Activated CD8-positive, alpha-beta memory T cell treated with anti-CD3 and anti-CD28 coated beads, Interleukin-2, amount 50 U/mL, for 1 hour (primary cell): ENCODE measurements around the gene DUSP22.
"Not testable (repeated sequence)": the region's sequence is repeated elsewhere in the genome, so short reads cannot be mapped to it uniquely, and the experiment has no call there.

Experiments
- DNase-seq: peaks from one replicate; pipeline ENCODE4 v3.0.0-alpha.2; 2020; ENCODE audit errors: extremely low read depth

Gene DUSP22

GRCh38 chr6:280775-281468, 11.4 kb upstream of the DUSP22 start:
- no peak for DNase-seq

GRCh38 chr6:281469-282103, 10.7 kb upstream of the DUSP22 start:
- no peak for DNase-seq

GRCh38 chr6:282177-282866, 10.0 kb upstream of the DUSP22 start:
- no peak for DNase-seq

GRCh38 chr6:282867-283416, 9.3 kb upstream of the DUSP22 start:
- DNase-seq: no peak

- DNase-seq: no peak
Observed at GRCh38 chr6:284486-284885, 7.8 kb upstream of the DUSP22 start.

- no peak for DNase-seq
Observed at GRCh38 chr6:285030-285771, 7.1 kb upstream of the DUSP22 start.

GRCh38 chr6:285902-286301, 6.4 kb upstream of the DUSP22 start:
- DNase-seq: not testable (repeated sequence)

GRCh38 chr6:286681-287488, 5.4 kb upstream of the DUSP22 start:
- no peak for DNase-seq

GRCh38 chr6:287489-287860, 4.8 kb upstream of the DUSP22 start:
- DNase-seq: no peak

- DNase-seq: no peak
Observed at GRCh38 chr6:288866-289265, 3.4 kb upstream of the DUSP22 start.

GRCh38 chr6:290111-290922, 2.0 kb upstream of the DUSP22 start:
- no peak for DNase-seq

GRCh38 chr6:291204-291696, 1.0 kb upstream of the DUSP22 start:
- no peak for DNase-seq

- peak; percentile 62 for DNase-seq
Observed at GRCh38 chr6:292506-293192, 362 bp downstream of the DUSP22 start.

GRCh38 chr6:293193-294174, 1.2 kb downstream of the DUSP22 start:
- no peak for DNase-seq

GRCh38 chr6:294656-295565, 2.6 kb downstream of the DUSP22 start:
- no peak for DNase-seq

- DNase-seq: no peak
Observed at GRCh38 chr6:296151-297122, 4.2 kb downstream of the DUSP22 start.
